GM18858 (cell line): Measurements from ENCODE around the gene UQCRHL.

Experiments
- ATAC-seq: cut with Tn5 transposase; IDR thresholded peaks from one replicate; pipeline ENCODE4 v1.9.1; 2021; ENCODE audit not compliant: unreplicated experiment

UQCRHL gene

DNA sequence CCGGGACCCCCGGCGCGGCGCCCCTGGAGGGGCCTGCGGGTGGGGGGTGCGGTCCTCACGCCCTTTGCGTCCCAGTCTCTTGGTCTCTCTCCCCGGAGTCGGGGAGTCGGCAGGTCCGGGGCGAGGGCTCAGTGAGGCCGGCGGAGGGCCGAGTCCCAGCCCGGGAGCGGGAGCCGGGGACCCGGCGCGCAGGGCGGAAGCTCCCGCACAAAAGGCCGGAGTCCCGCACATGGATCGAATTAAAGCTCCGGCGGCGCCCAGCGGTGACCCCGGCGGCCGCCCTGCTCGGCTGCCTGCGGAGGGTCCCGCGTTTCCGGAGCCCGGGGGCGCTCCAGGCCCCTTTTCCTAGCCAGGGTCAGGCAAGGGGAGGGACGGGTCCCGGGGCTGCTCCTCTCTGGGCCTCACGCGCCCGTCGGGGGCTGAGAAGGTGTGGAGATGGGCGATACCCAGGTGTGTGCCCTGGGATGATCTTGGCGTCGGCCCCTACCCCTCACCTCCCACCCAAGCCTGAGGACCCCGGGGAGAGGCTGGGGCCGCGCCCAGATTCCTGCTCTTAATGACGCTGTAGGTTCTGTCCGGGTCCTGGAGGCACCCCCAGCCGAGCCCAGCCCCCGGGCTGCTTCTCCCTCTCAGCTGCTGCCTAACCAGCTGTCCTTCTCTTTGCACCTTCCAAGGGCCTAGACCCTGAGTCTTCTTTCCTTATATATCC lies 48.3 kb downstream of the UQCRHL start:
- ATAC-seq = no peak

DNA sequence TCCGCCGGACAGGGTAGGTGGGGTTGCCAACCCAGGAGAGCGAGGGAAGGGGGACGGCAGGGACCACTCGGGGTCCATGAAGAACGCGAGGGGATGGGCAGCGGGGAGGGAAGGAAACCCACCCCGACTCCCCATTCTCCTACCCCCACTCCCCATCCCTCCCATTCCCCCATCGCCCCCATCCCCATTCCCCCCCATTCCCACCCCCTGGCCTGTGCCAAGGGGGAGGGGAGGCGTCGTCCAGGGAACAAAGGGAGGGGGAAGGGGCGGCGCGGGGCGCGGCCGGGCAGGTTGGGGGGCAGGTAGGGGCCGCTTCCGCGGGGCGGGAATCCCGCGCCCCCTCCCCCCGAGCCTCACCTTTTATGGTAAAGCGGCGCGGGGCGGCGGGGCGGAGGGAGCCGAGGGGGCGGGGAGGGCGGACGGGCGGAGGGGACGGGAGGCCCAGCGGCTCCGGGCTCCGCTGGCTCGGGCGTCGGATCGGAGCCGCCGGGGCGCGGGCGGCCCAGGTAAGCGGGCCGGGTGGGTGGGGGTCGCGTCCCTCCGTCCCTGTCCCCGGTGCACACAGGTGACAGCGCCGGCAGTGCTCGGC lies 49.0 kb downstream of the UQCRHL start, which contains the start of gene FBLIM1:
Gene FBLIM1 (plus strand): TSS at position 453 of the 589 bp plus-strand sequence. CDS start 6,189 bp downstream, outside the sequence.
- ATAC-seq = no peak

DNA sequence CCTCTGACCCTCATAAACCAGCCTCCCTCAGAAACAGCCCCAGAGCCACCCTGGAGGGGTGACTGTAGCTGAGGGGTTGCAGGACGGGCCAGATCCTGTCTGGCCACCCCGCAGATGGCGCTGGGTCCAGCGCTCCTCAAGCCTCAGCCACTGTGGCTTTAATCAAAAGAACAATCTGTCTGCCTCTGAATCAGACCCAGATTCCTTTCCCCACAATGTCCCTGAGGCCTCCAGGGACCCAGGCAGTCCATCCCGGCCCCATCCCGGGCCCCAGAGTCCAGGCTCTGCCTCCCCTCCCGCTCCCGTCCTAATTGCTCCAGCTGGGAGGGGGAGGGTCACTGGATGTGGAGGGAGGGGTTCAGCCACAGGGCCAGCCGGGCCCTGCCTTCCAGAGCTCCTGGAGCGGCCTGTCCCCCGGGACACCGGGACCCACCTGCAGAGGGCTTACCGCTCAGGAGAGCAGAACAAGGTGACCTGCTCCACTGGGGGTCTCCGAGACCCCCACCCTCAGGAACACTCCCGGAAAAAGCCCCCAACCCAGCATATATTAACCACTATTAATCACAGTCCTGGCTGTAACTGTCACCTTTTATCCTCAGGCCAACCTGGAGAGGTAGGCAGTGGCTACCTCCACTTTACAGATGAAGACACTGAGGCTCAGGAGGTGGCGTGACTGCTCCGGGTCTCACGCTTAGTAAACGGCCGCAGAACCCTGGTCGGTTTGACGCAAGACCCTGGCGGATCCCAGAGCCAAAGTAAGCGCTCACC lies 49.7 kb downstream of the UQCRHL start:
- ATAC-seq = no peak
